Kidney epithelial cell (primary cell): Measurements from ENCODE around the gene DGKD. TPM values are rescaled to one million over a fixed set of nuclear protein-coding genes. Genes with fewer than 3 reads are reported as not detected.
A peak's percentile ranks its signal among the peaks of the same experiment; 100 is the strongest.

Experiments used
- DNase-seq: peaks from one replicate; pipeline ENCODE4 v3.0.0-alpha.2; 2010; ENCODE audit warnings: low read depth
- H3K27me3 ChIP-seq: 2 replicates; pipeline ENCODE4 v1.6.0; 2011; ENCODE audit warnings: low read length; ENCODE audit not compliant: control insufficient read depth, insufficient read depth
- H3K36me3 ChIP-seq: 2 replicates; pipeline ENCODE4 v1.5.1; 2011; ENCODE audit warnings: low read length; ENCODE audit not compliant: control insufficient read depth, insufficient read depth
- H3K4me3 ChIP-seq: 2 replicates; pipeline ENCODE4 v1.5.1; 2011; ENCODE audit warnings: low read depth, mild to moderate bottlenecking, control low read depth, low read length
- CTCF ChIP-seq: IDR thresholded peaks from 2 replicates; pipeline ENCODE4 v1.5.1; 2011; ENCODE audit warnings: mild to moderate bottlenecking, moderate library complexity, low read length, control low read depth, inconsistent platforms; ENCODE audit not compliant: insufficient read depth, poor library complexity, severe bottlenecking
- total RNA-seq: library from RNA; depleted of rRNA; stranded (reverse); fragments of >200 nt; gene quantifications from 2 replicates; pipeline ENCODE4 v1.2.3, GENCODE V29; 2015

The DGKD gene
- total RNA-seq, 1 donor from 2014 or later = 16.0 TPM

DNA sequence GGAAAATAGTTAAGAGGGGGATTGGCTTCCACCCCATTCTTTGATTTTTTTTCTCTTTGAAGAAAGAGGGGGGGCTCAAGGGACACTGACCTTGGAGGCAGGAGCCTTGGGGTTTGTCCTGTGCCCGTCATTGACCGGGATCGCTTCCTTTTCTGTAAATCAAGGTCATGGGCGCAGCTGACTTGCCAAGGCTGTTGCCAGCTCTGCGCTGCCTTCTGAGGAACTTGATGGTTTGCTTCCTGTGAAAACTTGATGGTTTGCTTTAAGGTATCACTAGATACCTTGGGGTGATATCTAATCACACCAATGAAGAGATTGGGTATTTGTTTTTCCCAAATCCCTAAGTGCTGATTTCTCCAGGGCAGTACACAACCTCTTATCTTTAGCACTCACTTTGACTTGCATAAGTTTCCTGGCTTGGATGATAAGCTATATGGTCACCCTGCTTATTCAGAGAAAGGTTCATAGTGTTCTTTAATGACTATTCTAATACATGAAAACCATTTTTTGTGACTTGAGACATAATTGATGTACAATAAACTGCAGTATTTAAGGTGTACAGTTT is 56.0 kb downstream of the DGKD start:
- no peak for DNase-seq
- Histone ChIP-seq H3K4me3 (no peak overlapping the region), H3K36me3 (no peaks in the 10 kb centered on the region), H3K27me3 (no peaks in the 10 kb centered on the region)
- TF ChIP-seq CTCF = no peak

- Histone ChIP-seq H3K27me3 (no peaks in the 10 kb centered on the region), H3K4me3 (no peak overlapping the region), H3K36me3 (no peaks in the 10 kb centered on the region)
- no peak for TF ChIP-seq CTCF
- DNase-seq = no peak
These were observed 56.9 kb downstream of the DGKD start for GRCh38 chr2:233411162-233411561.

GRCh38 chr2:233412405-233412804 is 58.1 kb downstream of the DGKD start:
- DNase-seq = no peak
- H3K36me3 ChIP-seq = no peaks in the 10 kb centered on the region
- H3K27me3 ChIP-seq = no peaks in the 10 kb centered on the region
- TF ChIP-seq CTCF = no peak
- H3K4me3 ChIP-seq = no peak overlapping the region

DNA sequence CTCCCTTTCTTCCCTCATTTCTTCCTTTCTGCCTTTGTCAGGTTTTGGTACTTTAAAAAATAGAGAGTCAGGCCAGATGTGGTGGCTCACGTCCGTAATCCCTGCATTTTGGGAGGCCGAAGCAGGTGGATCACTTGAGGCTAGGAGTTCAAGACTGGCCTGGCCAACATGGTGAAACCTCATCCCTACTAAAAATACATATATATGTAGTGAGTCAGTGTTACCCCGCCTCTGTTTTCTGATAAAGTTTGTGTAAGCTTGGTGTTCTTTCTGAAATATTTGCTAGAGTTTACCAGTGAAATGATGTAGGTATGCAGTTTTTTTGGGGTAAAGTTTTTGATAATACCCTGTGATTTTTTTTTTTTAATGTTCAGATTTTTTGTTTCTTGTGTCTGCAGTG is 58.8 kb downstream of the DGKD start:
- no peak overlapping the region for H3K4me3 ChIP-seq
- no peak for TF ChIP-seq CTCF
- no peak for DNase-seq

DNA sequence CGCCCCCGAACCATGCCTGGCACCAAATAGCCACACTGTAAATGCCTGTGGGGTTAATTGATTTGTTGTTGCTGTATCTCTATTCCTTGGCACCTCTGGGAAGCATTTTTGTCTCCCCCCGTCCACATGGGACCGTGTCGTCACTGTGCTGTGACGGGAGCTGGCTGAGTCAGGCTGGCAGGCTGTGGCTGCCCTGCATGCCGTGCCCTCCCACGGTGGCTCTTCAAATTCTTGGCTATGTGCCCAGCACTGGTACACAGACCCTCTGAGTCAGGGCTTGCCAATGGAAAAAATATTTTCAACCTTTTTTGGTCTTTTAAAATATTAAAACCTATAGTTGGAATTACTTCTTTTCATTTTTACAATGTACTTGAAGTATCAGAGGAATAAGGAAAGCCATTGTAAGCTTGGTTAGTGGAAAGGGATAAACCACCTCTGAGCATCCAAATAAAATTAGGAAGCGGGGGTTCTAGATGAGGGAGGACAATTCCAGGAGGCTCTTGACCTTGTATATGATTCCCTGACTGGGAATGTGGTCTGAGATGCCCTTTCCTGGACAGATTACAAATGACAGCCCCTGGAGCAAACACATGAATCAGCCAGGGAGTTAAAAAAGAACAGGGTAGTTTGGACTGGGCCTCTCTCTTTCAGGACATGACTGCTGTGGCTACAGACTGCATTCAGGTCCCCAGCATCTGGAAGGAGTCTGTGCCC is 59.4 kb downstream of the DGKD start:
- H3K27me3 ChIP-seq = no peaks in the 10 kb centered on the region
- H3K36me3 ChIP-seq = no peaks in the 10 kb centered on the region
- DNase-seq = peak; percentile 78
- no peak overlapping the region for H3K4me3 ChIP-seq
- TF ChIP-seq CTCF = no peak

More for the DNA sequence above, 58.8 kb downstream of the DGKD start:
- Histone ChIP-seq H3K36me3 (no peaks in the 10 kb centered on the region), H3K27me3 (no peaks in the 10 kb centered on the region)

GRCh38 chr2:233414273-233414654 is 60.0 kb downstream of the DGKD start:
- DNase-seq = no peak
- no peaks in the 10 kb centered on the region for H3K36me3 ChIP-seq
- H3K4me3 ChIP-seq = no peak overlapping the region
- TF ChIP-seq CTCF = peak; percentile 4
- no peaks in the 10 kb centered on the region for H3K27me3 ChIP-seq
